HepG2 (cell line): Measurements from ENCODE around the gene ZNRD2. TPM values are rescaled to one million over a fixed set of nuclear protein-coding genes. Genes with fewer than 3 reads are reported as not detected.

ENCODE experiments used
- ADNP ChIP-seq: sonication (generic); formaldehyde crosslinking; IDR thresholded peaks from 2 replicates; pipeline ENCODE4 v1.4.0; 2020; ENCODE audit warnings: missing genetic modification reagents
- AHR ChIP-seq: IDR thresholded peaks from 2 replicates; pipeline ENCODE4 v1.6.1; 2018; ENCODE audit warnings: missing genetic modification reagents, missing compliant biosample characterization
- ATM ChIP-seq: fragments of 450-650 bp; IDR thresholded peaks from 2 replicates; pipeline ENCODE4 v1.7.1; 2017; ENCODE audit warnings: mild to moderate bottlenecking, borderline replicate concordance
- CBFB ChIP-seq: sonication (generic); formaldehyde crosslinking; IDR thresholded peaks from 2 replicates; pipeline ENCODE4 v1.4.0; 2020; ENCODE audit warnings: missing genetic modification reagents
- FOSL1 ChIP-seq: sonication (generic); formaldehyde crosslinking; IDR thresholded peaks from 2 replicates; pipeline ENCODE4 v1.9.0; 2021; ENCODE audit warnings: missing genetic modification reagents, borderline replicate concordance
- GATAD1 ChIP-seq: IDR thresholded peaks from 2 replicates; pipeline ENCODE4 v1.6.1; 2016; ENCODE audit warnings: missing genetic modification reagents, missing compliant biosample characterization
- KMT2A ChIP-seq: sonication (generic); formaldehyde crosslinking; IDR thresholded peaks from 2 replicates; pipeline ENCODE4 v1.4.0; 2020; ENCODE audit warnings: missing genetic modification reagents
- MZF1 ChIP-seq: sonication (generic); formaldehyde crosslinking; IDR thresholded peaks from 2 replicates; pipeline ENCODE4 v1.8.1; 2023; ENCODE audit warnings: mild to moderate bottlenecking, missing genetic modification reagents, borderline replicate concordance
- NONO ChIP-seq, 2 experiments: fragments of 450-650 bp in 1 of 2; sonication (generic) in 1 of 2; formaldehyde crosslinking in 1 of 2; IDR thresholded peaks in 1 of 2; conservative IDR thresholded peaks in 1 of 2; 2 replicates each; pipeline versions ENCODE4 v1.6.1 to v1.8.0; 2017 to 2022; ENCODE audit warnings: mild to moderate bottlenecking in 1 of 2, missing genetic modification reagents in 1 of 2, moderate library complexity in 1 of 2
- PLRG1 ChIP-seq: fragments of 450-650 bp; conservative IDR thresholded peaks from 2 replicates; pipeline ENCODE4 v1.6.1; 2016
- POLR2AphosphoS5 ChIP-seq: IDR thresholded peaks from 2 replicates; pipeline ENCODE4 v1.6.1; 2012; ENCODE audit warnings: low read depth, low read length
- PPARG ChIP-seq: conservative IDR thresholded peaks from 2 replicates; pipeline ENCODE4 v1.6.1; 2016; ENCODE audit warnings: missing biosample characterization, missing genetic modification reagents
- RARA ChIP-seq: IDR thresholded peaks from 2 replicates; pipeline ENCODE4 v1.6.1; 2016; ENCODE audit warnings: missing genetic modification reagents, missing compliant biosample characterization
- RBM22 ChIP-seq: fragments of 200-400 bp; formaldehyde crosslinking; optimal IDR thresholded peaks from 2 replicates; pipeline ENCODE3; 2017; ENCODE audit warnings: mild to moderate bottlenecking, low read length, moderate library complexity
- SNAI1 ChIP-seq: sonication (generic); formaldehyde crosslinking; IDR thresholded peaks from 2 replicates; pipeline ENCODE4 v1.5.0; 2020; ENCODE audit warnings: mild to moderate bottlenecking, missing genetic modification reagents, borderline replicate concordance
- TARDBP ChIP-seq: sonication (generic); formaldehyde crosslinking; IDR thresholded peaks from 2 replicates; pipeline ENCODE4 v1.8.0; 2022; ENCODE audit warnings: mild to moderate bottlenecking, missing genetic modification reagents
- ZFP41 ChIP-seq: sonication (generic); formaldehyde crosslinking; IDR thresholded peaks from 2 replicates; pipeline ENCODE4 v1.4.0; 2020; ENCODE audit warnings: mild to moderate bottlenecking, missing genetic modification reagents, borderline replicate concordance
- ZMYM3 ChIP-seq: sonication (generic); formaldehyde crosslinking; IDR thresholded peaks from 2 replicates; pipeline ENCODE4 v1.5.1; 2020; ENCODE audit warnings: mild to moderate bottlenecking, missing genetic modification reagents
- ZNF264 ChIP-seq: sonication (generic); formaldehyde crosslinking; IDR thresholded peaks from 2 replicates; pipeline ENCODE4 v1.4.0; 2020; ENCODE audit warnings: missing genetic modification reagents
- ZNF331 ChIP-seq: sonication (generic); formaldehyde crosslinking; IDR thresholded peaks from 2 replicates; pipeline ENCODE4 v1.4.0; 2020; ENCODE audit warnings: missing genetic modification reagents
- ZNF34 ChIP-seq: sonication (generic); formaldehyde crosslinking; IDR thresholded peaks from 2 replicates; pipeline ENCODE4 v1.4.0; 2020; ENCODE audit warnings: mild to moderate bottlenecking, missing genetic modification reagents, borderline replicate concordance
- ZNF431 ChIP-seq: sonication (generic); formaldehyde crosslinking; IDR thresholded peaks from 2 replicates; pipeline ENCODE4 v1.9.0; 2022; ENCODE audit warnings: missing genetic modification reagents, low read depth, mild to moderate bottlenecking, borderline replicate concordance
- ZNF468 ChIP-seq: sonication (generic); formaldehyde crosslinking; IDR thresholded peaks from 2 replicates; pipeline ENCODE4 v1.8.0; 2022; ENCODE audit warnings: mild to moderate bottlenecking, moderate library complexity, missing genetic modification reagents
- ZNF550 ChIP-seq: sonication (generic); formaldehyde crosslinking; IDR thresholded peaks from 2 replicates; pipeline ENCODE4 v1.4.0; 2020; ENCODE audit warnings: mild to moderate bottlenecking, missing genetic modification reagents, borderline replicate concordance
- ZNF562 ChIP-seq: sonication (generic); formaldehyde crosslinking; IDR thresholded peaks from 2 replicates; pipeline ENCODE4 v1.8.0; 2022; ENCODE audit warnings: missing genetic modification reagents, borderline replicate concordance
- ZNF598 ChIP-seq: sonication (generic); formaldehyde crosslinking; IDR thresholded peaks from 2 replicates; pipeline ENCODE4 v1.5.1; 2020; ENCODE audit warnings: mild to moderate bottlenecking, missing genetic modification reagents, borderline replicate concordance
- polyA plus RNA-seq, 8 experiments: library from polyadenylated mRNA; depleted of rRNA in 3 of 8; stranded (reverse) in 7 of 8; unstranded in 1 of 8; fragments of >200 nt; fragmentation: Illumina TruSeq in 4 of 8; extraction: Trizol in 4 of 8; gene quantifications; 2 replicates each; pipeline versions ENCODE4 v1.2.1 to v1.2.3, GENCODE V29; 2011 to 2016; ENCODE audit warnings: low read depth in 4 of 8, missing spikeins in 1 of 8, mixed read lengths in 1 of 8; ENCODE audit not compliant: insufficient read depth in 1 of 8
- total RNA-seq, 5 experiments: library from RNA; depleted of rRNA; stranded (reverse); fragments of >200 nt; fragmentation: Illumina TruSeq; extraction: Trizol; gene quantifications; 2 replicates each; pipeline ENCODE4 v1.2.3, GENCODE V29; 2016; ENCODE audit warnings: low read depth in 1 of 5
- TF ChIP-seq, protein P1 (sequence below): sonication (generic); formaldehyde crosslinking; IDR thresholded peaks from 2 replicates; pipeline ENCODE4 v1.4.0; 2020; ENCODE audit warnings: missing genetic modification reagents, mild to moderate bottlenecking, borderline replicate concordance
- TF ChIP-seq, protein P2 (sequence below): sonication (generic); formaldehyde crosslinking; IDR thresholded peaks from 2 replicates; pipeline ENCODE4 v1.5.1; 2020; ENCODE audit warnings: missing genetic modification reagents, mild to moderate bottlenecking, borderline replicate concordance
- TF ChIP-seq, protein P3 (sequence below): sonication (generic); formaldehyde crosslinking; IDR thresholded peaks from 2 replicates; pipeline ENCODE4 v1.5.0; 2020; ENCODE audit warnings: missing genetic modification reagents

The ZNRD2 gene
- total and polyA plus RNA-seq, 2 of the 13 experiments (the other 11 are each of a cell fraction or from before 2014, with no cell fraction given): 29.2 to 34.0 TPM

DNA sequence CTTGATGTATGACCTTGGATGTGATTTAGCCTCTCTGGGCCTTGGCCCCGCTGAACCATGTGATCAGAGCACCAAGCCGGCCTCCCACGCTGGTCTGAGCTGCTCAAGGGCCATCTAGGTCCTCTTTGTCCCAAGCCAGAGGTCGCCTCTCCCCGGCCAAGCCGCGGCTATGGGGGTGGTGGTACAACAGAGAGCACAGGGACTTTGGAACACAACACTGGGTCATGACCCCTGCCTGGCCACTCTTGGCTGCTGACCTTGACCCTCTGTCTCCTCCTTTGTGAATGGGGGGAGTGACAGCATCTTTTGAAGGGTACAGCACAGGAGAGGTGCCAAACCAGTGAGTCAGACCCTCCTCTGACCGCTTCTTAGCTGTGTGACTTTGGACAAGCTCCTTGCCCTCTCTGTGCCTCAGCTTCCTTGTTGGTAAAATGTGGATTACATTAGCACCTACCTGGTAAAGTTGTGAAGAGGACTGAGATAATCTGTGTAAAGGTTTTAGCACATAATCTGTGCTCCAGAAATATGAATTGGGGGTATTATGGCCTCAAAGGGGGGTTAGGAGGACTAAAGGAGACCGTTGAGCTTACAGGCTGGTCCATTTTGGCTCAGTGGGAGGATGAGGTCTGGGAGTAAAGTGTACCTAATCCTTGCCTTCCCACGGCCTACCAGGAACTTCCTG is 40.7 kb upstream of the ZNRD2 start (continued):
- TF ChIP-seq ZNF34 (CRISPR knock-in tag) (0 out of 2 replicates have a peak, but pooled peaks have one; percentile 54), FOSL1 (peak; percentile 49; the same call in 1 of the 2 replicates), ZNF562 (CRISPR knock-in tag) (no peak), POLR2AphosphoS5 (no peak), GATAD1 (CRISPR knock-in tag) (peak; percentile 18; the same call in 1 of the 2 replicates), MZF1 (no peak), ZMYM3 (peak; percentile 99), TARDBP (CRISPR knock-in tag) (no peak), ATM (no peak), ZNF331 (CRISPR knock-in tag) (no peak), AHR (CRISPR knock-in tag) (0 out of 2 replicates have a peak, but pooled peaks have one; percentile 46), ZFP41 (no peak), RBM22 (no peak), ADNP (CRISPR knock-in tag) (peak; percentile 87), PLRG1 (no peak), ZNF264 (CRISPR knock-in tag) (0 out of 2 replicates have a peak, but pooled peaks have one; percentile 29), SNAI1 (CRISPR knock-in tag) (no peak), KMT2A (CRISPR knock-in tag) (no peak), NONO (IDR thresholded peaks at IDR 0.05) (no peak), NONO (CRISPR knock-in tag; conservative IDR thresholded peaks at IDR 0.05) (no peak; the same call in 1 of the 2 replicates), CBFB (CRISPR knock-in tag) (no peak), RARA (peak; percentile 97), ZNF598 (no peak), ZNF431 (CRISPR knock-in tag) (no peak), PPARG (CRISPR knock-in tag) (0 out of 2 replicates have a peak, but pooled peaks have one; percentile 49), ZNF550 (CRISPR knock-in tag) (no peak), ZNF468 (no peak)
- TF ChIP-seq, protein P1, sequence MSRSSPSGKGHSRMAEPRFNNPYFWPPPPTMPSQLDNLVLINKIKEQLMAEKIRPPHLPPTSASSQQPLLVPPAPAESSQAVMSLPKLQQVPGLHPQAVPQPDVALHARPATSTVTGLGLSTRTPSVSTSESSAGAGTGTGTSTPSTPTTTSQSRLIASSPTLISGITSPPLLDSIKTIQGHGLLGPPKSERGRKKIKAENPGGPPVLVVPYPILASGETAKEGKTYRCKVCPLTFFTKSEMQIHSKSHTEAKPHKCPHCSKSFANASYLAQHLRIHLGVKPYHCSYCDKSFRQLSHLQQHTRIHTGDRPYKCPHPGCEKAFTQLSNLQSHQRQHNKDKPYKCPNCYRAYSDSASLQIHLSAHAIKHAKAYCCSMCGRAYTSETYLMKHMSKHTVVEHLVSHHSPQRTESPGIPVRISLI (CRISPR knock-in tag): peak; percentile 31; the same call in 1 of the 2 replicates
- TF ChIP-seq, protein P2, sequence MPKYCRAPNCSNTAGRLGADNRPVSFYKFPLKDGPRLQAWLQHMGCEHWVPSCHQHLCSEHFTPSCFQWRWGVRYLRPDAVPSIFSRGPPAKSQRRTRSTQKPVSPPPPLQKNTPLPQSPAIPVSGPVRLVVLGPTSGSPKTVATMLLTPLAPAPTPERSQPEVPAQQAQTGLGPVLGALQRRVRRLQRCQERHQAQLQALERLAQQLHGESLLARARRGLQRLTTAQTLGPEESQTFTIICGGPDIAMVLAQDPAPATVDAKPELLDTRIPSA (CRISPR knock-in tag): no peak
- TF ChIP-seq, protein P3, sequence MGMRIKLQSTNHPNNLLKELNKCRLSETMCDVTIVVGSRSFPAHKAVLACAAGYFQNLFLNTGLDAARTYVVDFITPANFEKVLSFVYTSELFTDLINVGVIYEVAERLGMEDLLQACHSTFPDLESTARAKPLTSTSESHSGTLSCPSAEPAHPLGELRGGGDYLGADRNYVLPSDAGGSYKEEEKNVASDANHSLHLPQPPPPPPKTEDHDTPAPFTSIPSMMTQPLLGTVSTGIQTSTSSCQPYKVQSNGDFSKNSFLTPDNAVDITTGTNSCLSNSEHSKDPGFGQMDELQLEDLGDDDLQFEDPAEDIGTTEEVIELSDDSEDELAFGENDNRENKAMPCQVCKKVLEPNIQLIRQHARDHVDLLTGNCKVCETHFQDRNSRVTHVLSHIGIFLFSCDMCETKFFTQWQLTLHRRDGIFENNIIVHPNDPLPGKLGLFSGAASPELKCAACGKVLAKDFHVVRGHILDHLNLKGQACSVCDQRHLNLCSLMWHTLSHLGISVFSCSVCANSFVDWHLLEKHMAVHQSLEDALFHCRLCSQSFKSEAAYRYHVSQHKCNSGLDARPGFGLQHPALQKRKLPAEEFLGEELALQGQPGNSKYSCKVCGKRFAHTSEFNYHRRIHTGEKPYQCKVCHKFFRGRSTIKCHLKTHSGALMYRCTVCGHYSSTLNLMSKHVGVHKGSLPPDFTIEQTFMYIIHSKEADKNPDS: peak; percentile 79; the same call in 1 of the 2 replicates
